Measurements from ENCODE around the gene AOC2. TPM values are rescaled to one million over a fixed set of nuclear protein-coding genes. Genes with fewer than 3 reads are reported as not detected.

Gene AOC2
- 1 to 10 TPM; 1.3 to 2.6 (median 2.1) TPM for total RNA-seq

- Histone ChIP-seq H3K27ac (no peak within 1 kb of the TSS), H3K4me1 (replicated peaks in 1 of 2) (no peaks in the 10 kb centered on the region), H3K4me3 (no peak within 1 kb of the TSS)
- 5 to 100% (median 92%) methylated on average over 1 to 3 of the region's 4 CpGs; no CpG with 5 or more reads in 5 of the 10 experiments for WGBS, 10 experiments
- ATAC-seq (replicated peaks in 6 of 8) = peak in 2 of 8 experiments; percentile 14 to 28
- in situ Hi-C loops (cut with MboI; ENCODE audit: low pct_unique_long_range_greater_than_20kb in 2 of 9, low sequenced_read_pairs in 9 of 9, unreplicated experiment in 9 of 9) = loop anchor here in 4 of 9 experiments (10.0 to 25.0 kb wide), 2 partner anchors 91 to 93 kb away; no protein-coding TSS in a partner anchor
Observed at GRCh38 chr17:42844271-42844670, at the start of gene AOC2. Gene AOC2, plus strand, starts transcription at chr17:42844580. Its CDS starts 47 bp downstream, at chr17:42844627.

- in situ Hi-C loops (cut with MboI; ENCODE audit: low pct_unique_long_range_greater_than_20kb in 2 of 9, low sequenced_read_pairs in 9 of 9, unreplicated experiment in 9 of 9) = no loop called here
Observed at GRCh38 chr17:42795061-42795460, 49.3 kb upstream of the AOC2 start.

GRCh38 chr17:42795465-42795864 is 48.9 kb upstream of the AOC2 start:
- H3K4me3 ChIP-seq = no peak overlapping the region
- no peak overlapping the region for H3K27ac ChIP-seq
- ATAC-seq (replicated peaks in 6 of 8) = no peak
- in situ Hi-C loops (cut with MboI; ENCODE audit: low pct_unique_long_range_greater_than_20kb in 2 of 9, low sequenced_read_pairs in 9 of 9, unreplicated experiment in 9 of 9) = no loop called here
- peaks cover 4 to 5% of the 10 kb centered on the region in 2 donors for H3K4me1 ChIP-seq (replicated peaks in 1 of 2)
- WGBS, 10 experiments = 83 to 100% (median 97%) methylated on average over 2 to 7 of the region's 10 CpGs; no CpG with 5 or more reads in 4 of the 10 experiments

More at GRCh38 chr17:42795061-42795460, 49.3 kb upstream of the AOC2 start:
- Histone ChIP-seq H3K4me3 (no peak overlapping the region), H3K27ac (no peak overlapping the region), H3K4me1 (replicated peaks in 1 of 2) (peaks cover 4 to 5% of the 10 kb centered on the region in 2 donors)
- no CpG with 5 or more reads among the region's 4 CpGs for WGBS, 10 experiments
- no peak for ATAC-seq (replicated peaks in 6 of 8)

- 80 to 93% (median 90%) methylated on average over 1 to 5 of the region's 18 CpGs; no CpG with 5 or more reads in 7 of the 10 experiments for WGBS, 10 experiments
- no peak overlapping the region for H3K27ac ChIP-seq
- H3K4me1 ChIP-seq (replicated peaks in 1 of 2) = peaks cover 4 to 5% of the 10 kb centered on the region in 2 donors
- no peak for ATAC-seq (replicated peaks in 6 of 8)
- in situ Hi-C loops (cut with MboI; ENCODE audit: low pct_unique_long_range_greater_than_20kb in 2 of 9, low sequenced_read_pairs in 9 of 9, unreplicated experiment in 9 of 9) = no loop called here
- no peak overlapping the region for H3K4me3 ChIP-seq
Observed at GRCh38 chr17:42796066-42796758, 48.2 kb upstream of the AOC2 start.

- WGBS, 10 experiments = 20 to 100% (median 54%) methylated on average over 1 to 6 of the region's 10 CpGs; no CpG with 5 or more reads in 3 of the 10 experiments
- ATAC-seq (replicated peaks in 6 of 8) = no peak
- H3K4me1 ChIP-seq (replicated peaks in 1 of 2) = peaks cover 4 to 5% of the 10 kb centered on the region in 2 donors
- peak overlapping the region; percentile 66 to 99 (median 91) for H3K4me3 ChIP-seq
- in situ Hi-C loops (cut with MboI; ENCODE audit: low pct_unique_long_range_greater_than_20kb in 2 of 9, low sequenced_read_pairs in 9 of 9, unreplicated experiment in 9 of 9) = no loop called here
- no peak overlapping the region for H3K27ac ChIP-seq
Observed at GRCh38 chr17:42797067-42798007, 47.0 kb upstream of the AOC2 start.

- in situ Hi-C loops (cut with MboI; ENCODE audit: low pct_unique_long_range_greater_than_20kb in 2 of 9, low sequenced_read_pairs in 9 of 9, unreplicated experiment in 9 of 9) = no loop called here
- H3K4me1 ChIP-seq (replicated peaks in 1 of 2) = peaks cover 4 to 5% of the 10 kb centered on the region in 2 donors
- H3K4me3 ChIP-seq = peak overlapping the region; percentile 66 to 99 (median 91)
- ATAC-seq (replicated peaks in 6 of 8) = peak in 3 of 8 experiments; percentile 2 to 23 (median 9)
- WGBS, 10 experiments = 0 to 47% (median 15%) methylated on average over 1 to 10 of the region's 10 CpGs; no CpG with 5 or more reads in 1 of the 10 experiments
- peak overlapping the region; percentile 46 to 77 for H3K27ac ChIP-seq
Observed at GRCh38 chr17:42798011-42798382, 46.4 kb upstream of the AOC2 start.

GRCh38 chr17:42798383-42799380 is 45.7 kb upstream of the AOC2 start, which contains the start of the genes CNTD1 and COA3:
Gene CNTD1, plus strand, starts transcription at chr17:42798861. Its CDS starts 207 bp downstream, at chr17:42799068.
Gene COA3, minus strand, starts transcription at chr17:42798704. Its CDS starts 23 bp downstream, at chr17:42798681.
- peak; percentile 97 to 100 (median 98) for ATAC-seq (replicated peaks in 6 of 8)
- 0 to 69% (median 10%) methylated on average over 1 to 50 of the region's 66 CpGs; no CpG with 5 or more reads in 1 of the 10 experiments for WGBS, 10 experiments
- in situ Hi-C loops (cut with MboI; ENCODE audit: low pct_unique_long_range_greater_than_20kb in 2 of 9, low sequenced_read_pairs in 9 of 9, unreplicated experiment in 9 of 9) = no loop called here
- peak within 1 kb of the TSS; percentile 66 to 99 (median 91) for H3K4me3 ChIP-seq
- peaks cover 4 to 5% of the 10 kb centered on the region in 2 donors for H3K4me1 ChIP-seq (replicated peaks in 1 of 2)
- H3K27ac ChIP-seq = peak within 1 kb of the TSS; percentile 46 to 77

- in situ Hi-C loops (cut with MboI; ENCODE audit: low pct_unique_long_range_greater_than_20kb in 2 of 9, low sequenced_read_pairs in 9 of 9, unreplicated experiment in 9 of 9) = no loop called here
- no peak for ATAC-seq (replicated peaks in 6 of 8)
- H3K4me3 ChIP-seq = no peak overlapping the region
- H3K4me1 ChIP-seq (replicated peaks in 1 of 2) = no peaks in the 10 kb centered on the region
- 0 to 54% (median 33%) methylated on average over 1 to 2 of the region's 2 CpGs; no CpG with 5 or more reads in 3 of the 10 experiments for WGBS, 10 experiments
- no peak overlapping the region for H3K27ac ChIP-seq
Observed at GRCh38 chr17:42803074-42803883, 41.1 kb upstream of the AOC2 start.

- in situ Hi-C loops (cut with MboI; ENCODE audit: low pct_unique_long_range_greater_than_20kb in 2 of 9, low sequenced_read_pairs in 9 of 9, unreplicated experiment in 9 of 9) = no loop called here
- WGBS, 10 experiments = 60 to 100% (median 89%) methylated on average over 1 of the region's 1 CpG; no CpG with 5 or more reads in 6 of the 10 experiments
- Histone ChIP-seq H3K4me1 (replicated peaks in 1 of 2) (no peaks in the 10 kb centered on the region), H3K27ac (no peak overlapping the region), H3K4me3 (no peak overlapping the region)
- ATAC-seq (replicated peaks in 6 of 8) = peak in 3 of 8 experiments; percentile 13 to 87 (median 62)
Observed at GRCh38 chr17:42804918-42805367, 39.4 kb upstream of the AOC2 start.

GRCh38 chr17:42806249-42806648 is 38.1 kb upstream of the AOC2 start:
- Histone ChIP-seq H3K27ac (no peak overlapping the region), H3K4me1 (replicated peaks in 1 of 2) (no peaks in the 10 kb centered on the region), H3K4me3 (no peak overlapping the region)
- in situ Hi-C loops (cut with MboI; ENCODE audit: low pct_unique_long_range_greater_than_20kb in 2 of 9, low sequenced_read_pairs in 9 of 9, unreplicated experiment in 9 of 9) = no loop called here
- 83 to 100% (median 100%) methylated on average over 1 of the region's 1 CpG; no CpG with 5 or more reads in 7 of the 10 experiments for WGBS, 10 experiments
- no peak for ATAC-seq (replicated peaks in 6 of 8)

- WGBS, 10 experiments = 0 to 90% (median 77%) methylated on average over 1 to 3 of the region's 3 CpGs; no CpG with 5 or more reads in 1 of the 10 experiments
Observed at GRCh38 chr17:42809250-42809649, 35.1 kb upstream of the AOC2 start.

More at GRCh38 chr17:42809250-42809649, 35.1 kb upstream of the AOC2 start:
- in situ Hi-C loops (cut with MboI; ENCODE audit: low pct_unique_long_range_greater_than_20kb in 2 of 9, low sequenced_read_pairs in 9 of 9, unreplicated experiment in 9 of 9) = no loop called here
- Histone ChIP-seq H3K4me1 (replicated peaks in 1 of 2) (no peaks in the 10 kb centered on the region), H3K27ac (no peak overlapping the region), H3K4me3 (no peak overlapping the region)
- ATAC-seq (replicated peaks in 6 of 8) = peak in 2 of 8 experiments; percentile 27 to 42
